Testis (tissue), 2 donors: ENCODE results near the gene MAP1LC3B2.

Experiments
- CTCF ChIP-seq, 3 experiments: fragments of 450-650 bp in 2 of 3; fragments of 200-600 bp in 1 of 3; sonication (generic) in 1 of 3; IDR thresholded peaks; one replicate each; pipeline ENCODE4 v1.5.1; 2016 to 2019; ENCODE audit warnings: antibody characterized with exemption in 3 of 3, mild to moderate bottlenecking in 2 of 3, moderate library complexity in 1 of 3
- POLR2A ChIP-seq: fragments of 450-650 bp; IDR thresholded peaks from one replicate; pipeline ENCODE4 v1.6.1; 2017; ENCODE audit warnings: antibody characterized with exemption, mild to moderate bottlenecking, moderate library complexity

DNA sequence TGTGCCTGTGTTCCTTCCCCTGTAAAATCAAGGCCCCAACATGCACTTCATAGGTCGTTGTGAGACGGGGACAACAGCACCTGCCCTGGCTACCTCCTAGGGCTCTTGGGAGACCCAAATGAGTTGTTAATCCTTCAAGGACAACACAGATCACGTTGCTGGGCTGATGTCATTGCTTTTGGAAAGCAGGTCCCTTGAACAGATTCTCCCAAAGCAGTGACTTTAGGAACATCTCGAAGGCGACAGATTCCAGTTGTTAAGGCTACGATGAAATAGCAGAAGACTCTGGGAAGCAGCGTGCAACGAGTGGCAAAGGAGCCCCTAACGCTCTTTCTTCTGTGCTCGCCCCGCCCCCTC, 26.2 kb upstream of the MAP1LC3B2 start:
- TF ChIP-seq CTCF (IDR thresholded peaks at IDR 0.05): no peak
- TF ChIP-seq POLR2A: no peak
